ENCODE results near the gene PRKACA.

GRCh38 chr19:14141041-14141440 lies 23.5 kb upstream of the PRKACA start:
- TF ChIP-seq MYC (IDR thresholded peaks at IDR 0.05; ENCODE audit: low read depth, low read length) (no peak), EZH2 (IDR thresholded peaks at IDR 0.05; ENCODE audit: borderline replicate concordance, low read depth, low read length, severe bottlenecking) (no peak)
- TF ChIP-seq, protein P1, sequence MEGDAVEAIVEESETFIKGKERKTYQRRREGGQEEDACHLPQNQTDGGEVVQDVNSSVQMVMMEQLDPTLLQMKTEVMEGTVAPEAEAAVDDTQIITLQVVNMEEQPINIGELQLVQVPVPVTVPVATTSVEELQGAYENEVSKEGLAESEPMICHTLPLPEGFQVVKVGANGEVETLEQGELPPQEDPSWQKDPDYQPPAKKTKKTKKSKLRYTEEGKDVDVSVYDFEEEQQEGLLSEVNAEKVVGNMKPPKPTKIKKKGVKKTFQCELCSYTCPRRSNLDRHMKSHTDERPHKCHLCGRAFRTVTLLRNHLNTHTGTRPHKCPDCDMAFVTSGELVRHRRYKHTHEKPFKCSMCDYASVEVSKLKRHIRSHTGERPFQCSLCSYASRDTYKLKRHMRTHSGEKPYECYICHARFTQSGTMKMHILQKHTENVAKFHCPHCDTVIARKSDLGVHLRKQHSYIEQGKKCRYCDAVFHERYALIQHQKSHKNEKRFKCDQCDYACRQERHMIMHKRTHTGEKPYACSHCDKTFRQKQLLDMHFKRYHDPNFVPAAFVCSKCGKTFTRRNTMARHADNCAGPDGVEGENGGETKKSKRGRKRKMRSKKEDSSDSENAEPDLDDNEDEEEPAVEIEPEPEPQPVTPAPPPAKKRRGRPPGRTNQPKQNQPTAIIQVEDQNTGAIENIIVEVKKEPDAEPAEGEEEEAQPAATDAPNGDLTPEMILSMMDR (IDR thresholded peaks at IDR 0.05; ENCODE audit: extremely low read depth in 1 of 2, insufficient read depth in 1 of 2, low read depth in 1 of 2, low read length in 2 of 2) = no peak

Data from endothelial cell of umbilical vein (primary cell).